PC-9 (cell line): Measurements from ENCODE around the gene CRYZ. TPM values are rescaled to one million over a fixed set of nuclear protein-coding genes. Genes with fewer than 3 reads are reported as not detected.

Source experiments
- BruUV-seq: library from RNA; stranded (reverse); fragments of 400-500 nt; replicated peaks from 2 replicates; lab custom pipeline; 2021; lab: Mats Ljungman, UMichigan
- CTCF ChIA-PET: fragments of 300-600 bp; sonication (Branson Sonifier 250); formaldehyde crosslinking; loops from one replicate; lab custom pipeline; 2022; ENCODE audit warnings: antibody characterized with exemption; lab: Charles Lee
- POLR2A ChIA-PET: fragments of 300-600 bp; sonication (Branson Sonifier 250); formaldehyde crosslinking; loops from one replicate; lab custom pipeline; 2022; ENCODE audit warnings: antibody characterized with exemption; ENCODE audit not compliant: unreplicated experiment; lab: Charles Lee
- DNase-seq, 2 experiments: peaks; one replicate each; pipeline versions ENCODE4 v3.0.0 to v3.0.0-alpha.2; 2015 to 2022; ENCODE audit warnings: mixed read lengths in 1 of 2
- H2AFZ ChIP-seq: fragments of 200-600 bp; sonication (generic); 2 replicates; pipeline ENCODE4 v1.8.1; 2017; ENCODE audit warnings: antibody characterized with exemption
- H3F3A ChIP-seq: fragments of 200-600 bp; sonication (generic); 2 replicates; pipeline ENCODE4 v1.8.1; 2017; ENCODE audit warnings: antibody characterized with exemption, mild to moderate bottlenecking, low read depth; ENCODE audit not compliant: insufficient read depth
- H3K27ac ChIP-seq: fragments of 200-600 bp; sonication (generic); 2 replicates; pipeline ENCODE4 v1.6.1; 2016; ENCODE audit warnings: mixed run types
- H3K27me3 ChIP-seq: fragments of 200-600 bp; sonication (generic); 2 replicates; pipeline ENCODE4 v1.6.1; 2016; ENCODE audit warnings: low read depth, mixed run types; ENCODE audit not compliant: insufficient read depth
- H3K36me3 ChIP-seq: fragments of 200-600 bp; sonication (generic); 2 replicates; pipeline ENCODE4 v1.6.1; 2016; ENCODE audit warnings: low read depth, mixed run types
- H3K4me1 ChIP-seq: fragments of 200-600 bp; sonication (generic); replicated peaks from 2 replicates; pipeline ENCODE4 v1.6.1; 2016; ENCODE audit warnings: mixed run types; ENCODE audit not compliant: insufficient read depth
- H3K4me2 ChIP-seq: fragments of 200-600 bp; sonication (generic); 2 replicates; pipeline ENCODE4 v1.6.1; 2017; ENCODE audit warnings: mixed run types
- H3K4me3 ChIP-seq: fragments of 200-600 bp; sonication (generic); 2 replicates; pipeline ENCODE4 v1.6.1; 2016; ENCODE audit warnings: mixed run types
- H3K79me2 ChIP-seq: fragments of 200-600 bp; sonication (generic); 2 replicates; pipeline ENCODE4 v1.6.1; 2017; ENCODE audit warnings: low read depth, mixed run types
- H3K9me2 ChIP-seq: fragments of 200-600 bp; sonication (generic); 2 replicates; pipeline ENCODE4 v1.8.1; 2017; ENCODE audit warnings: mild to moderate bottlenecking; ENCODE audit not compliant: insufficient read depth
- H3K9me3 ChIP-seq: fragments of 200-600 bp; sonication (generic); 2 replicates; pipeline ENCODE4 v1.8.1; 2016; ENCODE audit warnings: low read depth; ENCODE audit not compliant: insufficient read depth
- H4K20me1 ChIP-seq: fragments of 200-600 bp; sonication (generic); 2 replicates; pipeline ENCODE4 v1.8.1; 2017; ENCODE audit not compliant: insufficient read depth
- CTCF ChIP-seq: fragments of 200-600 bp; sonication (generic); conservative IDR thresholded peaks from 2 replicates; pipeline ENCODE4 v1.6.1; 2017; ENCODE audit warnings: mixed run types, antibody characterized with exemption, mild to moderate bottlenecking, moderate library complexity
- EZH2 ChIP-seq: fragments of 200-600 bp; sonication (generic); IDR thresholded peaks from 2 replicates; pipeline ENCODE4 v1.8.0; 2017; ENCODE audit warnings: antibody characterized with exemption, low read depth
- intact Hi-C: fragments of 100-400 bp; cut with micrococcal nuclease; formaldehyde crosslinking; loops from one replicate; pipeline ENCODE4 v1.10.0; 2022; ENCODE audit not compliant: unreplicated experiment
- total RNA-seq: library from RNA; stranded (reverse); gene quantifications from 2 replicates; pipeline ENCODE4 v1.2.3, GENCODE V29; 2021

The CRYZ gene
- total RNA-seq, 1 experiment from 2014 or later: 24.4 TPM

GRCh38 chr1:74731399-74732052 is 1.3 kb downstream of the CRYZ start:
- peaks cover 31% of the 10 kb centered on the region for H3K79me2 ChIP-seq
- H2AFZ ChIP-seq: no peak overlapping the region
- TSS peak; percentile 28 for BruUV-seq
- no peak overlapping the region for H3K27ac ChIP-seq
- peaks cover 10% of the 10 kb centered on the region; the same call in 1 of the 2 replicates for H4K20me1 ChIP-seq
- H3K4me3 ChIP-seq: peak overlapping the region; percentile 95; the same call in 1 of the 2 replicates
- H3K27me3 ChIP-seq: no peaks in the 10 kb centered on the region
- ChIA-PET CTCF (no interaction called here), POLR2A (no interaction called here)
- no peak for DNase-seq
- no peaks in the 10 kb centered on the region for H3K9me2 ChIP-seq
- TF ChIP-seq CTCF: no peak
- no peak for TF ChIP-seq EZH2
- intact Hi-C loops: loop anchor here (2.0 to 10.0 kb wide), 3 partner anchors 39 to 227 kb away; no protein-coding TSS in a partner anchor
- peaks cover 6% of the 10 kb centered on the region for H3K36me3 ChIP-seq
- H3K4me2 ChIP-seq: peak overlapping the region; percentile 87
- H3K9me3 ChIP-seq: no peaks in the 10 kb centered on the region
- H3F3A ChIP-seq: peaks cover 6% of the 10 kb centered on the region; the same call in 1 of the 2 replicates
- H3K4me1 ChIP-seq: peaks cover 25% of the 10 kb centered on the region

GRCh38 chr1:74729741-74730478 is 2.9 kb downstream of the CRYZ start:
- BruUV-seq: no TSS peak
- Histone ChIP-seq H3K9me2 (no peaks in the 10 kb centered on the region), H3K36me3 (0 out of 2 replicates have a peak, but pooled peaks cover under 1% of the 10 kb centered on the region), H3K4me3 (no peak overlapping the region), H4K20me1 (peaks cover 5% of the 10 kb centered on the region; the same call in 1 of the 2 replicates), H3K4me2 (no peak overlapping the region), H2AFZ (no peak overlapping the region), H3K4me1 (peaks cover 22% of the 10 kb centered on the region), H3K79me2 (peaks cover 23% of the 10 kb centered on the region), H3K27me3 (no peaks in the 10 kb centered on the region), H3K9me3 (no peaks in the 10 kb centered on the region), H3K27ac (no peak overlapping the region), H3F3A (peaks cover 6% of the 10 kb centered on the region; the same call in 1 of the 2 replicates)
- TF ChIP-seq CTCF: no peak
- no peak for TF ChIP-seq EZH2
- intact Hi-C loops: loop anchor here (5.0 to 10.0 kb wide), 2 partner anchors 38 to 225 kb away; no protein-coding TSS in a partner anchor
- POLR2A ChIA-PET: no interaction called here
- no peak for DNase-seq
- CTCF ChIA-PET: no interaction called here

GRCh38 chr1:74728736-74729135 is 4.1 kb downstream of the CRYZ start:
- TF ChIP-seq CTCF (no peak), EZH2 (no peak)
- ChIA-PET POLR2A (no interaction called here), CTCF (no interaction called here)
- no peaks in the 10 kb centered on the region for H3K36me3 ChIP-seq
- DNase-seq: no peak
- H2AFZ ChIP-seq: no peak overlapping the region
- H3K27me3 ChIP-seq: no peaks in the 10 kb centered on the region
- H3F3A ChIP-seq: peaks cover 6% of the 10 kb centered on the region; the same call in 1 of the 2 replicates
- no peak overlapping the region for H3K4me3 ChIP-seq
- H3K9me3 ChIP-seq: no peaks in the 10 kb centered on the region
- no TSS peak for BruUV-seq
- no peaks in the 10 kb centered on the region for H4K20me1 ChIP-seq
- H3K4me1 ChIP-seq: peaks cover 12% of the 10 kb centered on the region; the same call in 1 of the 2 replicates
- H3K79me2 ChIP-seq: 0 out of 2 replicates have a peak, but pooled peaks cover 11% of the 10 kb centered on the region
- H3K27ac ChIP-seq: no peak overlapping the region
- intact Hi-C loops: no loop called here
- no peak overlapping the region for H3K4me2 ChIP-seq
- H3K9me2 ChIP-seq: no peaks in the 10 kb centered on the region
